ENCODE data around the gene ZNF180. TPM values are rescaled to one million over a fixed set of nuclear protein-coding genes. Genes with fewer than 3 reads are reported as not detected.
A peak's percentile ranks its signal among the peaks of the same experiment; 100 is the strongest.
"Not testable (repeated sequence)": the region's sequence is repeated elsewhere in the genome, so short reads cannot be mapped to it uniquely, and the experiment has no call there.

ZNF180 gene
- total RNA-seq, 2 experiments from 2014 or later, result 9.1 to 12.7 TPM

DNA sequence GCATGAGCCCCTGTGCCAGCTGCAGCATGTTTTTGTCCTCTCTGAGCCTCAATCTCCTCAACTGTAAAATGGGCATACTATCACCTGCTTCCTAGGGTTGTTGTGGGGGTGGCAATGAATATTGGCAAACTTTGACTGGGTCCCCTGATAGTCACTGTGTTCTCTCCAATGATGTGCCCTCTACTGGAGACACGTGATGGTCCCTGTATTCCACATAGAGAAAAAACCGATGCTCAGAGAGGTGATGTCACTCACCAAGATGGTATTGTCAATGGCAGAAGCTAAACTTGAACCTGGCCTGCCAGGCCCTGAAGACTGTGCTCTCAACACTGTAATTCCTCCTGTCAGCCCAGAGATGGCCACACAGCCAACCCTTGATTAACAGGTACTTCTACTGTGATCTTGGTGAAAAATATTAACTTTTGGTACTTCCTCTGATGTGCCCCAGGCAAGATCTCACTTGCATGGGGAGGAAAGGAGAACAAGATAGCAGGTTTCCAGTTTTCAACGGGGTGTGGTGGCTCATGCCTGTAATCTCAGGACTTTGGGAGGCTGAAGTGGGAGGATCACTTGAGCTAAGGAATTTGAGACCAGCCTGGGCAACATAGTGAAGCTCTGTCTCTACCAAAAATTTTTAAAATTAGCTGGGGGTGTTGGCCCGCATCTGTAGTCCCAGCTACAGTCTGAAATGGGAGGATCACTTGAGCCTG, 25.6 kb upstream of the ZNF180 start:
- Mint-ChIP-seq H3K27ac (no peak overlapping the region), H3K4me3 (no peak overlapping the region), H3K36me3 (no peaks in the 10 kb centered on the region), H3K9me3 (ENCODE audit: low read depth) (peaks cover 14% of the 10 kb centered on the region), H3K4me1 (no peaks in the 10 kb centered on the region), H3K27me3 (no peaks in the 10 kb centered on the region)
- CTCF ChIA-PET, result no interaction called here
- DNase-seq (no peak), ATAC-seq (no peak)

DNA sequence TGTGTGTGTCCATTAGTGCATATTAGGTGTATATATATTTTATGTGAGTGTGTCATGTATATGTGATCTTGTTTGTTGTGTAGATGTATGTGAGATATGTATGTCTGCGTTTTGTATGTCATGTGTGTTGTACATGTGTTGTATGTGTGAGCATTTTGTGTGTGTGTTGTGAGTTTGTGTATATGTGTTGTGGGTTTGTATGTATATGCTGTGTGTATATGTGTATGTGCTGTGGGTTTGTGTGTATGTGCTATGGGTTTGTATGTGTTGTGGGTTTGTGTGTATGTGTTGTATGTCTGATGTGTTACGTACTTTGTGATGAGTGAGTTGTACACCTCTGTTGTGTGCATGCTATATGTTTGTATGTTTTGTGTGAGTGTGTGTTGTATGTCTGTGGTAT, 21.0 kb upstream of the ZNF180 start:
- no peaks in the 10 kb centered on the region for H3K27me3 Mint-ChIP-seq
- no peaks in the 10 kb centered on the region for H3K36me3 Mint-ChIP-seq
- CTCF ChIA-PET, result no interaction called here
- DNase-seq (no peak), ATAC-seq (no peak)
- peaks cover 8% of the 10 kb centered on the region for H3K9me3 Mint-ChIP-seq (ENCODE audit: low read depth)
- H3K4me1 Mint-ChIP-seq, result no peaks in the 10 kb centered on the region
- no peak overlapping the region for H3K27ac Mint-ChIP-seq
- H3K4me3 Mint-ChIP-seq, result no peak overlapping the region

DNA sequence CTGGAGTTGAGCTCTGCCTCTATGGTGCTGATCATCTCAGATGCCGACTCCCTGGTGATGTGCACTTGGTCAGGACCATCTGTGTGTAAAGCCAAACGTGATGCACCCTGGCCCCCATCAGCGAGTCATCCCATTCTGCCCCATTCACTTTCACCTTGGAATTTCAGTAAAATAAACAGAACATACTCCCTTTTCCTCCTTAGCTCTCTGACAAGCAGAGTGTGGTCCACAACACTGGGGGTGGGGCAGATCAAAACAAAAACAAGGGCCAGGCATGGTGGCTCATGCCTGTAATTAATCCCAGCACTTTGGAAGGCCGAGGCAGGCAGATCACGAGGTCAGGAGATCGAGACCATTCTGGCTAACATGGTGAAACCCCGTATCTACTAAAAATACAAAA, 16.8 kb upstream of the ZNF180 start:
- CTCF ChIA-PET, result no interaction called here
- DNase-seq, result no peak
- Mint-ChIP-seq H3K4me3 (no peak overlapping the region), H3K36me3 (no peaks in the 10 kb centered on the region), H3K27me3 (no peaks in the 10 kb centered on the region), H3K4me1 (no peaks in the 10 kb centered on the region), H3K9me3 (ENCODE audit: low read depth) (peaks cover 3% of the 10 kb centered on the region), H3K27ac (no peak overlapping the region)
- ATAC-seq, result no peak

GRCh38 chr19:44515907-44516306, 15.6 kb upstream of the ZNF180 start:
- Mint-ChIP-seq H3K4me1 (no peaks in the 10 kb centered on the region), H3K27ac (no peak overlapping the region), H3K27me3 (no peaks in the 10 kb centered on the region), H3K36me3 (no peaks in the 10 kb centered on the region), H3K4me3 (no peak overlapping the region), H3K9me3 (ENCODE audit: low read depth) (peaks cover 3% of the 10 kb centered on the region)
- ATAC-seq (no peak), DNase-seq (no peak)
- CTCF ChIA-PET, result no interaction called here

DNA sequence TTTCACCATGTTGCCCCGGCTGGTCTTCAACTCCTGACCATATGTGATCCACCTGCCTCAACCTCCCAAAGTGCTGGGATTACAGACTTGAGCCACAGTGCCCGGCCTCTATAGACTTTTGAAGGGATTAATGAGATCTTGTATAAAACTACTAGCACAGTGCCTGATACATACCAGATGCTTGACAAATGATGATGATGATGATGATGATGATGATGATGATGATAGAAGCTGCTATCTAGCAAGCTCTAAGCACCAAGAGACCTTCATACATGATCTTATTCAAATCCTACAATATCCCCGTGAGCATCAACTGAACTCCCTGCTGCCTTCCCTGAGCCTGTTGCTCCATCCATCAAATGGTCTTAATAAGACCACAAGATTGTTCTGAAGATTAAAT, 14.7 kb upstream of the ZNF180 start:
- Mint-ChIP-seq H3K27me3 (no peaks in the 10 kb centered on the region), H3K4me1 (no peaks in the 10 kb centered on the region), H3K36me3 (no peaks in the 10 kb centered on the region), H3K27ac (no peak overlapping the region), H3K4me3 (no peak overlapping the region), H3K9me3 (ENCODE audit: low read depth) (peaks cover 6% of the 10 kb centered on the region)
- ATAC-seq, result no peak
- CTCF ChIA-PET, result no interaction called here
- DNase-seq, result no peak

DNA sequence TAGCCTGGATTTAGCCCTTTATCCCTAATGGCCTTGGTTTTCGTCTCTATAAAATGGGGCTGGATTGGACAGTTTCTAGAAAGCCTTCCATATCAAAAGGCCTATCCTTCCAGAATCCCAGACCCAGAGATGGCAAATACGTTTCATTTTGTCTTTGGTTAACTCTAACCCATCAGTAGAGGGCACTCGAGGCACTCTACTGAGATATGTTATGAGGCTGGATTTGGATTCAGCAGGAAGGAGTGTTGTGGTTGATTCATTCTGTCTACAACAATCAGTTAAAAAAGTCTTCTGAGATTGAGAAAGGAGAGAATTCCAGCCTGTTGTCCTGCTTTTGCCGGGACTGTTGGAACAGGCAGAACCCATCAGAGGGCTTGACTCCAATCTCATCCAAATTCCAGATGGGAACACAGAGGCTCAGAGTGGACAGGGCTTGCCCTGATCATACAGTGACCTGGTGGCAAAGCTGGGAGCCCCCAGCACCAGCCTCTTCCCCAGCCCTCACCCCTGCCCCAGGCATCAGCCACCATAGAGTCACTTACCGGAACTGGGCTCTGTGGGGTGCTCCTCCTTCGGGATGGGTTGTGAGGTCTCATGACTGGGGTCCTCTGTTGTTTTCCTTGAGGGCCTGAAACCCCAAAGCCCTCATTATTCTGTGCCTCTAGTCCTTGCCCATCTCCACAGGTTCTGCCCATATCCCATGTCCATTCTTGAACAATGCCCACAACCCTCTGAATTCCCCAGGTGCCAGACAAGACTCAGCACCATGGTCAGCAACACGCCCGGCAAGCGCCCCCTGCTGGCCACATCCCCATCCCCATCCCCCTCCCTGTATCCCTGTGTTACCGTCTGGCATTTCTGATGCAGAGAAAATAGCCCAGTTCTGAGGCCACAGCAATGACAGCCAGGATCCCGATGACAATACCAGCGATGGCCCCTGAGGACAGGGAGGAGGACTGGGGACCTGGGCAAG, 12.3 kb upstream of the ZNF180 start:
- no peak overlapping the region for H3K27ac Mint-ChIP-seq
- no peaks in the 10 kb centered on the region for H3K4me1 Mint-ChIP-seq
- DNase-seq (no peak), ATAC-seq (no peak)
- H3K4me3 Mint-ChIP-seq, result no peak overlapping the region
- CTCF ChIA-PET, result no interaction called here
- peaks cover 13% of the 10 kb centered on the region for H3K9me3 Mint-ChIP-seq (ENCODE audit: low read depth)
- peaks cover 3% of the 10 kb centered on the region for H3K27me3 Mint-ChIP-seq
- peaks cover 4% of the 10 kb centered on the region for H3K36me3 Mint-ChIP-seq

DNA sequence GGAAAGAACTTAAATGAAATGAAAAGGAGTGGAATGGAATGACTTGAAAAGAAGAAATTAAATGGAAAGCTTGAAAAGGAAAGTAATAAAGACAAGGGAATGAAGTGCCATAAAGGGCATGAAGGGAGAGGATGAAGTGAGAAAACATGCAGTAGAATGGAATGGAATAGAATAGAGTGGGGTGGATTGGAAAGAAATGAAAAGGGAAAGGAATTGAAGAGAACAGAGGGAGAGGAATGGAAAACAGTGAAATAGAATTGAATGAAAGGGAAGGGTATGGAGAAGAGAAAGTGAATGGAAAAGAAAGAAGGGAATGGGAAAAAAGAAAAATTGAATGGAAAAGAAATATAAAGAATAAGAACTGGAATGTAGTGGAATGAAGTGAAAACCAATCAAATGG, 9.2 kb upstream of the ZNF180 start:
- peaks cover 4% of the 10 kb centered on the region for H3K36me3 Mint-ChIP-seq
- DNase-seq (no peak), ATAC-seq (no peak)
- H3K27ac Mint-ChIP-seq, result no peak overlapping the region
- no peak overlapping the region for H3K4me3 Mint-ChIP-seq
- CTCF ChIA-PET, result no interaction called here
- H3K4me1 Mint-ChIP-seq, result no peaks in the 10 kb centered on the region
- H3K9me3 Mint-ChIP-seq (ENCODE audit: low read depth), result peaks cover 15% of the 10 kb centered on the region
- peaks cover 3% of the 10 kb centered on the region for H3K27me3 Mint-ChIP-seq

DNA sequence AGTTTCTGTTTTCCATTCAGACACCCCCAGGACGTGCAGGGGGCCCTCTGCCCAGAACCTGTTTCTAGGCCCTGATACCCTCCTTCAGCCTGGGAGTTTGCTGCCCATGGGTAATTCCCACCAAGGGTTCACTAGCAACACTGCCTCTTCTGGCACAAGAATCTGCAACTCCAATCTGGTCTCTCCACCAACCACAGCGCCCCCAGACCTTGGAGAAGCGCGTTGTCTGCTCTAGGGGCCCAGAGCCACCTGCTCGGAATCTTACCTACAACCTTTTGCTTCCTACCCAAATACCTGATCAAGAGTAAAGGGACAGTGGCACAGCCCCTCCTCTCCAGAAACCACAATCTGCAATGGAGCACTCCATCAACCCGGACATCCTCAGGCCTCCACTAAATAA, 763 bp downstream of the ZNF180 start:
- no peak for ATAC-seq
- H3K4me3 Mint-ChIP-seq, result peak overlapping the region; percentile 98
- CTCF ChIA-PET, result interaction anchor here (0.8 to 1.4 kb wide), 3 partner anchors 157 to 405 kb away, joined by 3 read pairs; no protein-coding TSS in a partner anchor
- H3K27ac Mint-ChIP-seq, result peak overlapping the region; percentile 91
- peaks cover 36% of the 10 kb centered on the region for H3K9me3 Mint-ChIP-seq (ENCODE audit: low read depth)
- DNase-seq, result no peak
- H3K36me3 Mint-ChIP-seq, result peaks cover 61% of the 10 kb centered on the region
- no peaks in the 10 kb centered on the region for H3K27me3 Mint-ChIP-seq
- H3K4me1 Mint-ChIP-seq, result peaks cover 31% of the 10 kb centered on the region

GRCh38 chr19:44498988-44499387, 1.3 kb downstream of the ZNF180 start:
- ATAC-seq, result no peak
- Mint-ChIP-seq H3K36me3 (peaks cover 67% of the 10 kb centered on the region), H3K27ac (peak overlapping the region; percentile 91), H3K9me3 (ENCODE audit: low read depth) (peaks cover 39% of the 10 kb centered on the region), H3K4me1 (peaks cover 31% of the 10 kb centered on the region), H3K27me3 (no peaks in the 10 kb centered on the region), H3K4me3 (peak overlapping the region; percentile 98)
- CTCF ChIA-PET, result interaction anchor here (1.4 kb wide), 1 partner anchor 158 kb away, joined by 3 read pairs; no protein-coding TSS in a partner anchor
- DNase-seq, result no peak

GRCh38 chr19:44496711-44497110, 3.6 kb downstream of the ZNF180 start:
- DNase-seq (no peak), ATAC-seq (no peak)
- H3K27me3 Mint-ChIP-seq, result no peaks in the 10 kb centered on the region
- peaks cover 46% of the 10 kb centered on the region for H3K9me3 Mint-ChIP-seq (ENCODE audit: low read depth)
- CTCF ChIA-PET, result no interaction called here
- H3K27ac Mint-ChIP-seq, result no peak overlapping the region
- no peak overlapping the region for H3K4me3 Mint-ChIP-seq
- H3K4me1 Mint-ChIP-seq, result peaks cover 31% of the 10 kb centered on the region
- H3K36me3 Mint-ChIP-seq, result peaks cover 87% of the 10 kb centered on the region

DNA sequence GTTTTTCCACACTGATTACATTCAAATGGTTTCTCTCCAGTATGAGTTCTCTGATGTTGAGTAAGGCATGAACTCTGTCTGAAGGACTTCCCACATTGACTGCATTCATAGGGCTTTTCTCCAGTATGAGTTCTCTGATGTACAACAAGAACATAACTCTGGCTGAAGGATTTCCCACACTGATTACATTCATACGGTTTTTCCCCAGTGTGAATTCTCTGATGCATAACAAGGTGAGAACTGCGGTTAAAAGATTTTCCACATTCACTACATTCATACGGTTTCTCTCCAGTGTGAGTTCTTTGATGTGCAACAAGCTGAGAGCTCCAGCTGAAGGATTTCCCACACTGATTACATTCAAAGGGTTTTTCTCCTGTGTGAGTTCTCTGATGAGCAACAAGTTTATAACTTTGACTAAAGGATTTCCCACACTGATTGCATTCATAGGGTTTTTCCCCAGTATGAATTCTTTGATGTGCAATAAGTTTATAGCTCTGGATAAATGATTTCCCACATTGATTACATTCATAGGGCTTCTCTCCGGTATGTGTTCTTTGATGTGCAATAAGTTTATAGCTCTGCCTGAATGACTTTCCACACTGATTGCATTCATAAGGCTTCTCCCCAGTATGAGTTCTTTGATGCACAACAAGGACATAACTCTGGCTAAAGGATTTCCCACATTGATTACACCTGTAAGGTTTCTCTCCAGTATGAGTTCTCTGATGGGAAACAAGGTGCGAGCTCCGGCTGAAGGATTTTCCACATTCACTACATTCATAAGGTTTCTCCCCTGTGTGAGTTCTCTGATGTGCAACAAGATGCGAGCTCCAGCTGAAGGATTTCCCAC, 23.5 kb downstream of the ZNF180 start:
- H3K9me3 Mint-ChIP-seq (ENCODE audit: low read depth), result peaks cover 69% of the 10 kb centered on the region
- CTCF ChIA-PET, result interaction anchor here (1.5 kb wide), 1 partner anchor 24 kb away, joined by 3 read pairs; the partner anchor contains the start of gene ZNF180
- no peaks in the 10 kb centered on the region for H3K27me3 Mint-ChIP-seq
- no peak overlapping the region for H3K4me3 Mint-ChIP-seq
- DNase-seq (no peak), ATAC-seq (no peak)
- peak overlapping the region; percentile 39 for H3K27ac Mint-ChIP-seq
- peaks cover 87% of the 10 kb centered on the region for H3K36me3 Mint-ChIP-seq
- H3K4me1 Mint-ChIP-seq, result no peaks in the 10 kb centered on the region

GRCh38 chr19:44468730-44469129, 31.6 kb downstream of the ZNF180 start:
- not testable (repeated sequence) for H3K27ac Mint-ChIP-seq, H3K4me3 Mint-ChIP-seq
- H3K36me3 Mint-ChIP-seq, result peaks cover 19% of the 10 kb centered on the region

GRCh38 chr19:44462600-44463286, 37.6 kb downstream of the ZNF180 start:
- CTCF ChIA-PET, ATAC-seq, H3K4me1 Mint-ChIP-seq, H3K27ac Mint-ChIP-seq, H3K36me3 Mint-ChIP-seq, H3K27me3 Mint-ChIP-seq, H3K4me3 Mint-ChIP-seq, DNase-seq: not testable (repeated sequence)
- peaks cover 32% of the 10 kb centered on the region for H3K9me3 Mint-ChIP-seq (ENCODE audit: low read depth)

More at GRCh38 chr19:44468730-44469129, 31.6 kb downstream of the ZNF180 start:
- H3K27me3 Mint-ChIP-seq, ATAC-seq, DNase-seq, H3K4me1 Mint-ChIP-seq, CTCF ChIA-PET: not testable (repeated sequence)
- peaks cover 54% of the 10 kb centered on the region for H3K9me3 Mint-ChIP-seq (ENCODE audit: low read depth)
